HG02840 (cell line): ENCODE measurements around the gene PTTG1IP.
A peak's percentile ranks its signal among the peaks of the same experiment; 100 is the strongest.
"Not testable (repeated sequence)": the region's sequence is repeated elsewhere in the genome, so short reads cannot be mapped to it uniquely, and the experiment has no call there.

Experiments
- ATAC-seq: cut with Tn5 transposase; IDR thresholded peaks from one replicate; pipeline ENCODE4 v1.9.1; 2021; ENCODE audit warnings: mild to moderate bottlenecking, moderate library complexity, moderate number of reproducible peaks; ENCODE audit not compliant: unreplicated experiment, low FRiP score

The PTTG1IP gene

GRCh38 chr21:44834231-44834950 lies 39.1 kb downstream of the PTTG1IP start:
- ATAC-seq = no peak

GRCh38 chr21:44833663-44834062 lies 39.8 kb downstream of the PTTG1IP start:
- no peak for ATAC-seq

DNA sequence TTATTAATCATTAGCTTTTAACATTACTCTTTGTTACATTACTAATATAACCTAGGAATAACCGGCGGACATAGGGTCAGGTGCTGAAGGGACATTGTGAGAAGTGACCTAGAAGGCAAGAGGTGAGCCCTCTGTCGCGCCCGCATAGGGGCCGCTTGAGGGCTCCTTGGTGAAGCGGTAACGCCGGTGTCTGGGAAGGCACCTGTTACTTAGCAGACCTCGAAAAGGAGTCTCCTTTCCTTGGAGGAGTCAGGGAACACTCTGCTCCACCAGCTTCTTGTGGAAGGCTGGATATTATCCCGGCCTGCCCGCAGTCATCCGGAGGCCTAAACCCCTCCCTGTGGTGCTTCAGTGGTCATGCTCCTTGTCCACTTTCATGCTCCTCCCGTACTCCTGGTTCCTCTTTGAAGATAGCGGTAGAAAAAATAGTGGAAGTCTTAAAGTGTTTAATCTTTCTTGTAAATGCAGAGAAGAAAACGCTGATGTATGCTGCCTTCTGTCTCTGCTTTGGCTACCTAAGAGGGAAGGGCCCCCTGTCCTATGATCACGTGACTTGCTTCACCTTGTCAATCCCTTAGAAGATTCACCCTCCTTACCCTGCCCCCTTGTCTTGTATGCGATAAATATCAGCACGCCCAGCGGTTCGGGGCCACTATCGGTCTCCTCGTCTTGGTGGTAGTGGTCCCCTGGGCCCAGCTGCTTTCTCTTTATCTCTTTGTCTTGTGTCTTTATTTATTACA lies 40.8 kb downstream of the PTTG1IP start:
- not testable (repeated sequence) for ATAC-seq

DNA sequence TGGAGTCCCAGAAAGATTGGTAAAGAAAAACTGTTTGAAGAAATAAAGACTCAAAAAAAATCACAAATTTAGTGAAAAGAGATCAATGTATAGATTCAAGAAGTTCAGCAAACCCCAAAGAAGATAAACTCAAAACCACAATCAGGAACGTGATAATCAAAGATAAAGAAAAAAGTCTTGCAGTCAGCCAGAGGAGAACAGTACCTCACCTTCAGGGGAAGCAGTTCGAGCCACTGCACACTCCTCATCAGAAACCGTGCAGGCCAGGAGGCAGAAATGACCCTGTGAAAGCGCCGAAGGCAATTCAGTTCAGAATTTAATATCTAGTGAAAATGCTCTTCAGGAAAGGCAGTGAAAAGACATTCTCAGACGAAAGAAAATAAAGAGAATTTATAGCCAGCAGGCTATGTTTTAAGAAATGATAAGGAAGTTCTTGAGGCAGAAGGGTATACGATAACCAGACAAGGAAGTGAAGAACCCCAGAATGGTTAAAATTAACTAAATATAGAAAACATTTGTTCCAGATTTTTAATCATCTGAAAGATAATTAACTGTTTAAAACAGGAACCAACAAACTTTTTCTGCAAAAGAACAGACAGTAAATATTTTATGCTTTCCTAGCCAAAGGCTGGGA lies 42.1 kb downstream of the PTTG1IP start:
- ATAC-seq = no peak

DNA sequence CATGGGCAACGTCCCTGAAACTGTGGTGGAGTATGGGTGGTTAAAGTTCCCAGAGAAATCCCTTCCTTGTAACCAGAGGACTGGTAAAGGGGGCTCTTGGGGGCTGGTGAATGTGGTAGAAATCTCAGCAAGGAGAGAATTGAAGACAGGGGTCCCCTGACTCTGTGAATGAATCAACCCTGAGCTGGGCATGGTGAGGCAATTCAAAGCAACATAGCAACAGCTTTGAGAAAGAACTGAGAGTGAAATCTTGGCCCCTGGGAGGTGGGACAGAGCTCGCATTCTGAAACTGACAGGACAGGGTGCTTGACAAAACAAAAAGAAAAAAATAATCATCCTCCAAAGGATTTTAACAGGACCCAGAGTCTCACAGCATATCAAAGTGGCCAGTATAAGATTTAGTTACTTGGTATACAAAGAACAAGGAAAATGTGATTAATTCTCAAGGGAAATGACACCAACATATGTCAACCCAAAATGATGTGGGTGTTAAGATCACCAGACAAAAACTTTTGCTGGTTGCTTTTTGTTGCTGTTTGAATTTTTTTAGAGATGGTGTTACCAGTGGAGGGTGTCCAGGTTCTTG lies 43.9 kb downstream of the PTTG1IP start:
- no peak for ATAC-seq

DNA sequence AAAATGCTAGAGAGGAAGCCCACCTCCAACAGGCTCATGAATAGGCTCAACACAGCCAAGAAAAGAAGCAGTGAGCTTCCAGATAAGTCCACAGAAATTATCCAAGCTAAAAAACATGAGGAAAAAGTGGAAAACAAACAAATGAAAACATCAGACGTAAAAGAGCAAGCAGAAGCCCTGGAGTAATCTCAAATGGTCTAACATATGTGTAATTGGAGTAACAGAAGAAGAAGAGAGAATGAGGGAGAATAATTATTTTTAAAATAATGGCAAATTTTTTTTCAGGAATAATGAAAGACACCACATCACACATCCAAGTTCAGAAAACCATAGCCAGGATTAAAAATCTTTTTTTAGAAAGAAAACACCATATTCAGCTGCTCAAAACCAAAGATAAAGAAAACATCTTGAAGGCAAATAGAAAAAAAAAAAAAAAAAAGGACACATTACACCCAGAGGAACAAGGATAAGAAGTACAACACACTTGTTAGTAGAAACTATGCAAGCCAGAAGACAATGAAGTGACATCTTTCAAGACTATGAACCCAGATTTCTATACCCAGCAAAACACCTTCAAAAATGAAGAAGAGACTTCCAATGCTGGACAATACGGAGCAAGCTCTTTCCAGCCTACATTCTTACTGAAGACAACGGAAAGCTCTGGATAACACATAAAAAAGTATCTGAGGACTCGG lies 45.0 kb downstream of the PTTG1IP start:
- ATAC-seq = no peak

DNA sequence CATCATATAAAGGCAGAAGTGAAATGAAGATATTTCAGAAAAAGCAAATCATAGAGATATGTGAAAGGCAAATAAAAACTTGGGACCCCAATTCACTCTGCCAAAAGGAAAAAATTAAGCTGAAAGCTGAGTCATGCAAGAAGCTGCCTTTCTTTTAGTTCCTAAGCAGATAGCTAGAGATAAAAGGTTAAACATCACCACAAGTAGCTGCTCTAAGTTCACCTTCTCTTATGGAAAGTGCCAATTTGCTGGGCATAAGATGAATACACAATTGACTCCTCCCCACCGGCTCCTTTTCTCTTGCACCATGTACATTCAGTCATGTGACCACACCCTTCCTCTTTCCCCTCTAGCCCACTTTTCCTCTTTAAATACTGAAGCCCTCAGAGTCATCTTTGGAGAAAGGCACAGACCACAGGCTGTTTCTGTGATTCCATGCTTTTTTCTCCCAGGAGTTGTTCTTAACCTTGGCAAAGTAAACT lies 50.3 kb downstream of the PTTG1IP start:
- ATAC-seq = no peak

DNA sequence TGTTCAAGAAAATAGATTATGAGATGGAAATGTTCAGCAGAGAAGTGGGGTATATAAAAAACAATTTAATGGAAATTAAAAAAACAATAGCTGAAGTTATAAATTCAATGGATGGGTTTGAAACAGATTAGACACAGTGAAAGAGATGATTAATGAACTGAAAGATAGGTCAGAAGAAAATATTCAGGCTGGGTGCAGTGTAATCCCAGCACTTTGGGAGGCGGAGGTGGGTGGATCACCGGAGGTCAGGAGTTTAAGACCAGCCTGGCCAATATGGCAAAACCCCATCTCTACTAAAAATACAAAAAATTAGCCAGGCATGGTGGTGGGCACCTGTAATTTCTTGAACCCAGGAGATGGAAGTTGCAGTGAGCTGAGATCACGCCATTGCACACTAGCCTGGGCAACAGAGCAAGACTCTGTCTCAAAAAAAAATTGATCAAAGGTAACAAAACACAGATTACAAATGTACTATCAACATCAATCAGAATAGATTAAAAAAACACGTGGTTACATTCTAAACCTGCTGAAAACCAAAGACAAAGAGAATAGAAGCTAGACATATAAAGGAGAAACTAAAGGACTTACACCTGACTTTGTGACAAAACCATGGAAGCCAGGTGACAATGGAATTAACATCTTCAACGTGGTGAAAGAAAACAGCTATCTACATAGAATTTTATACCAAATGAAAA lies 50.9 kb downstream of the PTTG1IP start:
- ATAC-seq = no peak

GRCh38 chr21:44820851-44821250 lies 52.6 kb downstream of the PTTG1IP start:
- ATAC-seq = no peak

DNA sequence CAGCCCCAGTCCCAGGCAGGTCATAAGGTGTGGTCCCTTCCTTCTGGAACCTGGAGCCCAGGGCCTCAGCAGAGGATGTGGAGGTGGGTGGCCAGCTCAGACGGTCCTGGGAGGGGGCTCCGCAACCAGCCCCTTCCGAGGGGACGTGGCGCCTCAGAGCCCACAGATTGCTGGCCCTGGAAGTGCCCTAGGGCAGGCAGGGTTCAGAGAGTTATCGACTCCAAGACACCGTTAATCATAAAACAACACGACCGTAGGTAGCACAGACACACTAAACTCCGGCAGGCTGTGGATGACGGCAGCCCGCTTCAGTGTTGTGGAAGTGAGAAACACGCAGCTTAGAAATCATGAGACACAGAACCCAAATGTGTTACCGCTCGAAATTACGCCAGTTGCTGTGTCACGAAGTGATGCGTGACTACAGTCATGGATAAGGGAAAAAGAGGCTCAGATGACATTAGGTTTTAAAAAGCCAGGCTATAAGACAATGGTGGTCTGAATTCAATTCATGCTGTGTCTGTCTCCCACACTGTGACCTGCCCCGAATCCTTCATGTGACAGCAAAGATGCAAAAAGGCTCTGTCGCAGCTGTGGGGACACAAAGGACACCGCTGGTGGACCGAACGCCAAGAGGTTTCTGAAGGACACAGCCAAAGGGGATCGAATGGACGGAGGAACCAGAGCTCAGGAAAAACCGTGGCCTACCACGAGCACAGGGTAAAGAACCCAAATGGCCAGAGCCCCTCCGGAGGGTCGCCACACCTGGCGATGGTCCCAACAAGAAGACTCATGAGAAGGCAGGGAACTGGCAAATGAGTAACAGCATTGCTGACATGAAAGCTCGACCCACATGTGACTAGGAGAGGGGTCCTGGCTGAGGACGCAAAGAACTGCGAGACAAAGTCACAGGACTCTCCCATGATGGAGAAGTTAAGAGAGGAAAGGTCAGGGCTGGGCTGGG lies 53.9 kb downstream of the PTTG1IP start:
- ATAC-seq = no peak

DNA sequence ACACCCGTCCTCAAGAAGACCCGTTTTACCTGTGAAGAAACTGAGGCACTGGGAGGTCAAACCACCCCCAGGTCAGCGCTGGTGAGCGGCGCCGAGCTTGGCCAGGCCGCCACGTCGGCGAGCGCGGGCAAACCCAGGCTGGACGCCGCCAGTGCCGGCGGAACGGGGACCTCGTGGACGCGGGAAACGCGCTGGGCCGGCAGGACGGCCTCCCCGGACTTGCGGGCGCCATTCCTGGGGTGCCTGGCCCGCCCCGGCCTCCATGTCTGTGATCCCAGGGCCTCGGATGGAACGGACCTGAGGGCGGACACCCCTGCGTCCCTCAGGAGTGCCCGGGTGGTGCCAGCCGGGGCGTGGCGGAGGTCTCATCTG lies 54.9 kb downstream of the PTTG1IP start:
- no peak for ATAC-seq

GRCh38 chr21:44817914-44818639 lies 55.4 kb downstream of the PTTG1IP start, which contains the start of gene SUMO3:
Gene SUMO3, minus strand, starts transcription at chr21:44818062. Its CDS starts 94 bp downstream, at chr21:44817968.
- ATAC-seq = peak; percentile 66

- ATAC-seq = peak; percentile 60
These were observed 56.0 kb downstream of the PTTG1IP start for GRCh38 chr21:44817506-44817880.

DNA sequence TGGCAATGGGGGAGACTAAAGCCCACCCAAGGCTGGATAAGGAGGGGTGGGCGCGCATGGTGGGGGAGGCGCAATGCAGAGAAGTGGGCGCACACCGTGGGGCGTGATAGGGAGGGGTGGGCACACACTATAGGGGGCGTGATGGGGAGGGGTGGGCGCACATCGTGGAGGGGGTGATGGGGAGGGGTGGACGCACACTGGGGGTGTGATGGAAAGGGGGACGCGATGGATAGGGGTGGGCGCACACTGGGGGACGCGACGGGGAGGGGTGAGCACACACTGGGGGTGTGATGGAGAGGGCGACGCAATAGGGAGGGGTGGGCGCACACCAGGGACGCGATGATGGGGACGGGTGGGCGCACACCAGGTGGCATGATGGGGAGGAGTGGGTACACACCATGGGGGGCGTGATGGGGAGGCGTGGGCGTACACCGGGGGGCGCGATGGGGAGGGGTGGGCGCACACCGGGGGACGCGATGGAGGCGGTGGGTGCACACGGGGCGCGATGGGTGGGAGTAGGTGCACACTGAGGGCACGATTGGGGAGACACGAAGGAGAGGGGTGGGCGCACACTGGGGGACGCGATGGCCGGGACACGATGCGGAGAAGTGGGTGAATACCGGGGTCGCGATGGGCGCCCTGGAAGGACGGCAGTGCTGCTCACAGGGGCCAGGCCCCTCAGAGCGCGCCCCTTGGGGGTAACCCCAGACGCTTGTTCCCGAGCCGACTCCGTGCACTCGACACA lies 56.6 kb downstream of the PTTG1IP start:
- peak; percentile 5 for ATAC-seq

- ATAC-seq = no peak
These were observed 57.5 kb downstream of the PTTG1IP start for GRCh38 chr21:44815852-44816628.

GRCh38 chr21:44815225-44815624 lies 58.3 kb downstream of the PTTG1IP start:
- ATAC-seq = no peak
